ENCODE data around the gene CEP83. TPM values are rescaled to one million over a fixed set of nuclear protein-coding genes. Genes with fewer than 3 reads are reported as not detected.

The CEP83 gene
- polyA plus RNA-seq, 6 donors from 2014 or later: 4.0 to 7.7 (median 6.5) TPM

- Mint-ChIP-seq H3K4me1 (peaks cover 24 to 35% (median 28%) of the 10 kb centered on the region in 3 donors), H3K36me3 (peaks cover 9 to 17% of the 10 kb centered on the region in 2 donors), H3K4me3 (no peak overlapping the region), H3K27me3 (no peaks in the 10 kb centered on the region), H3K9me3 (no peaks in the 10 kb centered on the region), H3K27ac (peak overlapping the region in 1 of 6 donors; percentile 89)
- ATAC-seq (ENCODE audit: low read depth in 2 of 2) (no peak), DNase-seq (no peak)
Measured at GRCh38 chr12:94284046-94284445, 175.6 kb downstream of the CEP83 start.

- H3K4me3 Mint-ChIP-seq: peak overlapping the region in 4 of 8 donors; percentile 11 to 48 (median 28)
- peaks cover 9 to 17% of the 10 kb centered on the region in 2 donors for H3K36me3 Mint-ChIP-seq
- ATAC-seq (ENCODE audit: low read depth in 2 of 2) (no peak), DNase-seq (no peak)
- H3K9me3 Mint-ChIP-seq: no peaks in the 10 kb centered on the region
- H3K27ac Mint-ChIP-seq: peak overlapping the region in 2 of 6 donors; percentile 49 to 78
- peaks cover 28 to 31% (median 30%) of the 10 kb centered on the region in 3 donors for H3K4me1 Mint-ChIP-seq
- no peaks in the 10 kb centered on the region for H3K27me3 Mint-ChIP-seq
Measured at GRCh38 chr12:94282675-94283074, 177.0 kb downstream of the CEP83 start.

GRCh38 chr12:94280063-94280462, 179.6 kb downstream of the CEP83 start:
- DNase-seq: no peak
- Mint-ChIP-seq H3K36me3 (peaks cover 9 to 17% of the 10 kb centered on the region in 2 donors), H3K4me3 (peak overlapping the region in 1 of 8 donors; percentile 0), H3K9me3 (no peaks in the 10 kb centered on the region), H3K4me1 (peaks cover 19 to 24% (median 21%) of the 10 kb centered on the region in 3 donors), H3K27me3 (no peaks in the 10 kb centered on the region), H3K27ac (no peak overlapping the region)
- ATAC-seq (ENCODE audit: low read depth in 2 of 2): no peak

GRCh38 chr12:94277426-94278000, 182.2 kb downstream of the CEP83 start:
- ATAC-seq (ENCODE audit: low read depth in 2 of 2) (no peak), DNase-seq (no peak)
- Mint-ChIP-seq H3K4me3 (no peak overlapping the region), H3K27ac (peak overlapping the region in 1 of 6 donors; percentile 14), H3K4me1 (peaks cover 8 to 11% (median 10%) of the 10 kb centered on the region in 3 donors), H3K9me3 (no peaks in the 10 kb centered on the region), H3K36me3 (peaks cover 5 to 18% of the 10 kb centered on the region in 2 donors), H3K27me3 (no peaks in the 10 kb centered on the region)

- DNase-seq: no peak
- H3K4me3 Mint-ChIP-seq: no peak overlapping the region
Measured at GRCh38 chr12:94276725-94277124, 182.9 kb downstream of the CEP83 start.

GRCh38 chr12:94273272-94273671, 186.4 kb downstream of the CEP83 start:
- ATAC-seq (ENCODE audit: low read depth in 2 of 2) (no peak), DNase-seq (no peak)
- Mint-ChIP-seq H3K4me3 (no peak overlapping the region), H3K27me3 (no peaks in the 10 kb centered on the region), H3K36me3 (peaks cover 4 to 18% of the 10 kb centered on the region in 2 donors), H3K9me3 (no peaks in the 10 kb centered on the region), H3K4me1 (peaks cover 13 to 25% (median 14%) of the 10 kb centered on the region in 3 donors), H3K27ac (peak overlapping the region in 2 of 6 donors; percentile 13 to 26)

More at GRCh38 chr12:94276725-94277124, 182.9 kb downstream of the CEP83 start:
- no peaks in the 10 kb centered on the region for H3K27me3 Mint-ChIP-seq
- peak overlapping the region in 1 of 6 donors; percentile 24 for H3K27ac Mint-ChIP-seq
- H3K9me3 Mint-ChIP-seq: no peaks in the 10 kb centered on the region
- no peak for ATAC-seq (ENCODE audit: low read depth in 2 of 2)
- H3K4me1 Mint-ChIP-seq: peaks cover 3 to 8% (median 7%) of the 10 kb centered on the region in 3 donors
- peaks cover 4 to 18% of the 10 kb centered on the region in 2 donors for H3K36me3 Mint-ChIP-seq

GRCh38 chr12:94272280-94272679, 187.4 kb downstream of the CEP83 start:
- Mint-ChIP-seq H3K4me3 (no peak overlapping the region), H3K36me3 (peaks cover 4 to 18% of the 10 kb centered on the region in 2 donors), H3K27ac (peak overlapping the region in 4 of 6 donors; percentile 7 to 84 (median 49)), H3K27me3 (no peaks in the 10 kb centered on the region), H3K4me1 (peaks cover 22 to 29% (median 24%) of the 10 kb centered on the region in 3 donors), H3K9me3 (no peaks in the 10 kb centered on the region)
- ATAC-seq (ENCODE audit: low read depth in 2 of 2) (no peak), DNase-seq (no peak)

- DNase-seq: no peak
- Mint-ChIP-seq H3K36me3 (peaks cover 4 to 18% of the 10 kb centered on the region in 2 donors), H3K4me3 (no peak overlapping the region)
Measured at GRCh38 chr12:94271351-94271750, 188.3 kb downstream of the CEP83 start.

GRCh38 chr12:94269316-94269999, 190.2 kb downstream of the CEP83 start:
- H3K9me3 Mint-ChIP-seq: no peaks in the 10 kb centered on the region
- peaks cover 34 to 51% (median 47%) of the 10 kb centered on the region in 3 donors for H3K4me1 Mint-ChIP-seq
- no peaks in the 10 kb centered on the region for H3K27me3 Mint-ChIP-seq
- no peak overlapping the region for H3K27ac Mint-ChIP-seq
- H3K36me3 Mint-ChIP-seq: peaks cover 16 to 30% of the 10 kb centered on the region in 2 donors
- ATAC-seq (ENCODE audit: low read depth in 2 of 2) (no peak), DNase-seq (no peak)
- no peak overlapping the region for H3K4me3 Mint-ChIP-seq

More at GRCh38 chr12:94271351-94271750, 188.3 kb downstream of the CEP83 start:
- no peaks in the 10 kb centered on the region for H3K9me3 Mint-ChIP-seq
- H3K27ac Mint-ChIP-seq: peak overlapping the region in 2 of 6 donors; percentile 2 to 68
- no peaks in the 10 kb centered on the region for H3K27me3 Mint-ChIP-seq
- H3K4me1 Mint-ChIP-seq: peaks cover 28 to 38% (median 34%) of the 10 kb centered on the region in 3 donors
- ATAC-seq (ENCODE audit: low read depth in 2 of 2): no peak

- ATAC-seq (ENCODE audit: low read depth in 2 of 2) (peak in 1 of 2 donors; percentile 25), DNase-seq (no peak)
- Mint-ChIP-seq H3K27me3 (no peaks in the 10 kb centered on the region), H3K27ac (peak overlapping the region in 5 of 6 donors; percentile 37 to 90 (median 78)), H3K4me3 (peak overlapping the region in 3 of 8 donors; percentile 26 to 85 (median 73)), H3K4me1 (peaks cover 43 to 65% (median 61%) of the 10 kb centered on the region in 3 donors), H3K36me3 (peaks cover 16 to 22% of the 10 kb centered on the region in 2 donors), H3K9me3 (no peaks in the 10 kb centered on the region)
Measured at GRCh38 chr12:94267921-94268471, 191.7 kb downstream of the CEP83 start.

- H3K4me1 Mint-ChIP-seq: peaks cover 48 to 70% (median 66%) of the 10 kb centered on the region in 3 donors
- H3K9me3 Mint-ChIP-seq: no peaks in the 10 kb centered on the region
- H3K36me3 Mint-ChIP-seq: peaks cover 16 to 20% of the 10 kb centered on the region in 2 donors
- H3K27ac Mint-ChIP-seq: peak overlapping the region; percentile 12 to 84 (median 71)
- peak overlapping the region in 5 of 8 donors; percentile 43 to 85 (median 68) for H3K4me3 Mint-ChIP-seq
- peak; percentile 37 to 40 for ATAC-seq (ENCODE audit: low read depth in 2 of 2)
- H3K27me3 Mint-ChIP-seq: no peaks in the 10 kb centered on the region
- DNase-seq: no peak
Measured at GRCh38 chr12:94267537-94267872, 192.2 kb downstream of the CEP83 start.

- H3K27ac Mint-ChIP-seq: peak overlapping the region in 4 of 6 donors; percentile 37 to 95 (median 83)
- no peaks in the 10 kb centered on the region for H3K27me3 Mint-ChIP-seq
- ATAC-seq (ENCODE audit: low read depth in 2 of 2) (no peak), DNase-seq (no peak)
- H3K9me3 Mint-ChIP-seq: no peaks in the 10 kb centered on the region
- peaks cover 11 to 14% of the 10 kb centered on the region in 2 donors for H3K36me3 Mint-ChIP-seq
- peak overlapping the region in 7 of 8 donors; percentile 28 to 85 (median 59) for H3K4me3 Mint-ChIP-seq
- H3K4me1 Mint-ChIP-seq: peaks cover 50 to 76% (median 71%) of the 10 kb centered on the region in 3 donors
Measured at GRCh38 chr12:94266796-94267536, 192.7 kb downstream of the CEP83 start.
